ENCODE results near the gene COL21A1.
"Not testable (repeated sequence)": the region's sequence is repeated elsewhere in the genome, so short reads cannot be mapped to it uniquely, and the experiment has no call there.

Gene COL21A1

GRCh38 chr6:56246881-56247653 lies at the start of gene COL21A1:
Gene COL21A1 (minus strand): TSS chr6:56247580. CDS start chr6:56182618, 64,962 bp downstream.
- no peak for DNase-seq (ENCODE audit: low read depth)

- DNase-seq (ENCODE audit: low read depth) = no peak
Observed at GRCh38 chr6:56293781-56294180, 46.4 kb upstream of the COL21A1 start.

GRCh38 chr6:56292505-56293181 lies 45.3 kb upstream of the COL21A1 start:
- DNase-seq (ENCODE audit: low read depth) = no peak

- DNase-seq (ENCODE audit: low read depth) = no peak
Observed at GRCh38 chr6:56291302-56291917, 44.0 kb upstream of the COL21A1 start.

- DNase-seq (ENCODE audit: low read depth) = no peak
Observed at GRCh38 chr6:56289721-56290120, 42.3 kb upstream of the COL21A1 start.

GRCh38 chr6:56288347-56288746 lies 41.0 kb upstream of the COL21A1 start:
- DNase-seq (ENCODE audit: low read depth) = no peak

- no peak for DNase-seq (ENCODE audit: low read depth)
Observed at GRCh38 chr6:56282391-56282790, 35.0 kb upstream of the COL21A1 start.

GRCh38 chr6:56280126-56280525 lies 32.7 kb upstream of the COL21A1 start:
- no peak for DNase-seq (ENCODE audit: low read depth)

GRCh38 chr6:56279331-56280080 lies 32.1 kb upstream of the COL21A1 start:
- no peak for DNase-seq (ENCODE audit: low read depth)

GRCh38 chr6:56278171-56278591 lies 30.8 kb upstream of the COL21A1 start:
- no peak for DNase-seq (ENCODE audit: low read depth)

GRCh38 chr6:56270812-56271441 lies 23.5 kb upstream of the COL21A1 start:
- DNase-seq (ENCODE audit: low read depth) = no peak

GRCh38 chr6:56268266-56268665 lies 20.9 kb upstream of the COL21A1 start:
- DNase-seq (ENCODE audit: low read depth) = no peak

- DNase-seq (ENCODE audit: low read depth) = no peak
Observed at GRCh38 chr6:56266011-56266410, 18.6 kb upstream of the COL21A1 start.

- no peak for DNase-seq (ENCODE audit: low read depth)
Observed at GRCh38 chr6:56263596-56264315, 16.4 kb upstream of the COL21A1 start.

GRCh38 chr6:56260593-56260992 lies 13.2 kb upstream of the COL21A1 start:
- DNase-seq (ENCODE audit: low read depth) = not testable (repeated sequence)

- no peak for DNase-seq (ENCODE audit: low read depth)
Observed at GRCh38 chr6:56259234-56260077, 12.1 kb upstream of the COL21A1 start.

- no peak for DNase-seq (ENCODE audit: low read depth)
Observed at GRCh38 chr6:56255349-56255748, 8.0 kb upstream of the COL21A1 start.

GRCh38 chr6:56250266-56250665 lies 2.9 kb upstream of the COL21A1 start:
- no peak for DNase-seq (ENCODE audit: low read depth)

- DNase-seq (ENCODE audit: low read depth) = no peak
Observed at GRCh38 chr6:56247654-56248122, 308 bp upstream of the COL21A1 start.

- no peak for DNase-seq (ENCODE audit: low read depth)
Observed at GRCh38 chr6:56246541-56246880, 869 bp downstream of the COL21A1 start.
